Mammary epithelial cell (primary cell): Measurements from ENCODE around the gene ZNF33A.
"Not testable (repeated sequence)": the region's sequence is repeated elsewhere in the genome, so short reads cannot be mapped to it uniquely, and the experiment has no call there.

ENCODE experiments used
- CTCF ChIP-seq, 2 donors: IDR thresholded peaks in 1 of 2; conservative IDR thresholded peaks in 1 of 2; 2 replicates each; pipeline ENCODE4 v1.5.1; 2011 to 2012; ENCODE audit warnings: inconsistent platforms in 2 of 2, low read length in 2 of 2, mild to moderate bottlenecking in 2 of 2, control low read depth in 1 of 2, low read depth in 1 of 2; ENCODE audit not compliant: insufficient read depth in 1 of 2; ENCODE audit errors: extremely low read depth in 1 of 2
- EZH2 ChIP-seq: IDR thresholded peaks from 2 replicates; pipeline ENCODE4 v1.6.1; 2012; ENCODE audit warnings: low read length, inconsistent platforms, borderline replicate concordance

GRCh38 chr10:38069663-38070062 lies 59.2 kb downstream of the ZNF33A start:
- TF ChIP-seq CTCF (conservative IDR thresholded peaks at IDR 0.05 in 1 of 2, IDR thresholded peaks at IDR 0.05 in 1 of 2; ENCODE audit: extremely low read depth in 1 of 2, insufficient read depth in 1 of 2, low read depth in 1 of 2, low read length in 2 of 2); EZH2: not testable (repeated sequence)
